Activated CD8-positive, alpha-beta memory T cell treated with anti-CD3 and anti-CD28 coated beads, Interleukin-2, amount 10 ng/mL, durations not matched to agents 7 days and 5 days (primary cell): Measurements from ENCODE around the gene RFC5. TPM values are rescaled to one million over a fixed set of nuclear protein-coding genes. Genes with fewer than 3 reads are reported as not detected.
A peak's percentile ranks its signal among the peaks of the same experiment; 100 is the strongest.

Source experiments
- ATAC-seq: fragments of 150-1000 bp; cut with Tn5 transposase; one replicate; pipeline ENCODE4 v1.10.0; 2021; ENCODE audit warnings: moderate library complexity
- CTCF ChIA-PET: fragments of 350-600 bp; sonication (Branson Sonifier 250); formaldehyde crosslinking; loops from one replicate; lab custom pipeline; 2021; ENCODE audit warnings: antibody characterized with exemption; lab: Charles Lee
- DNase-seq: peaks from one replicate; pipeline ENCODE4 v3.0.0-alpha.2; 2020
- H3K27ac Mint-ChIP-seq: one replicate; pipeline ENCODE4 v1.8.0; 2021; ENCODE audit warnings: mild to moderate bottlenecking, mixed read lengths
- H3K27me3 Mint-ChIP-seq: one replicate; pipeline ENCODE4 v1.8.0; 2021; ENCODE audit warnings: mixed read lengths
- H3K36me3 Mint-ChIP-seq: one replicate; pipeline ENCODE4 v1.8.0; 2021; ENCODE audit warnings: mild to moderate bottlenecking, mixed read lengths
- H3K4me1 Mint-ChIP-seq: one replicate; pipeline ENCODE4 v1.8.0; 2021; ENCODE audit warnings: mixed read lengths
- H3K4me3 Mint-ChIP-seq: one replicate; pipeline ENCODE4 v1.8.0; 2021; ENCODE audit warnings: mild to moderate bottlenecking, moderate library complexity, mixed read lengths
- H3K9me3 Mint-ChIP-seq: one replicate; pipeline ENCODE4 v1.8.0; 2022; ENCODE audit warnings: low read depth, mixed read lengths
- total RNA-seq, 2 experiments: library from RNA; stranded (reverse); gene quantifications; one replicate each; pipeline ENCODE4 v1.2.3, GENCODE V29; 2021

Gene RFC5
- total RNA-seq, 2 experiments from 2014 or later, result 55.4 to 55.7 TPM

DNA sequence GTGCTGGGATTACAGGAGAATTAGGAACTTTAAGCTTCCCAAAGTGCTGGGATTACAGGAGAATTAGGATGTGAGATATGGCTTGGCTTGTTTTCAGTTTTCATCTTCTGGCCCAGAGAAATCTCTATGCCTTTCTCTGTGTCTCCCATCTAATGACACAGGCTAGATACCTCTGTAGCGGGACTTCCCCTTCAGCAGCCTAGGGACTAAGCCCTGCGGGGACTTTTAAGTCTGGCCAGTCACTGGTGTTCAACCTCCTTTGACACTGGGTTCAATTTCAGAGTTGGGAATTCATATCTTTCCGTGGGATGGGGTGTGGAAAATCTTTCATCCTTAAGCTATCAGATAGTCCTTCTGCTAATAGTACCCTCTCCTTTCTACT, 6.2 kb downstream of the RFC5 start:
- DNase-seq (no peak), ATAC-seq (no peak)

DNA sequence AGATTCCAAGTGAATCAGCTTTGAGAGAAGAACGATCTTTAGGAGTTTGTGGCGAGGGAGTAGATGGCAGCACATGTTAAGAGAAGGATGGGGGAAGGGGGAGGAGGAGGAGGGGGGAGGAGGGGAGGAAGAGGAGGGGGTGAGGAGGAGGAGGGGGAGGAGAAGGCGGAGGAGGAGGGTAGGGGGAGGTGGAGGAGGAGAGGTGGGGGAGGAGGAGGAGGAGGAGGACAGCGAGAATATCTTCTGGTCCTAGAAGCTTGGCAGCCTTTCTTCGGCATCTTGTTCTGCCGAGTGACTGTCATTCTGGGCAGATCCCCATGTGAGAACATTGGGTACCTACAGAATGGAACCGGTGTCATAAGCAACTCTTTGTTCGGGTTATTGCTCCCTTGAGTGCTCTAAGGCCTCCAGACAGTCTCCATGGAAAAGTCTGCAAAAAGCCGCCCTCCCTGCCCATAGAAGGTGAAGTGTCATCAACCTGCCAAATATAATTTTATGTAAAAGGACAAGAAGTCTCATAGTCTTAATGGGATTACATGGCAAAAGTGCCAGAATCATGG, 6.9 kb downstream of the RFC5 start:
- Mint-ChIP-seq H3K4me1 (peaks cover 13% of the 10 kb centered on the region), H3K27me3 (no peaks in the 10 kb centered on the region), H3K4me3 (no peak overlapping the region), H3K9me3 (no peaks in the 10 kb centered on the region), H3K27ac (no peak overlapping the region), H3K36me3 (peaks cover 63% of the 10 kb centered on the region)
- CTCF ChIA-PET, result no interaction called here
- DNase-seq (no peak), ATAC-seq (no peak)

More for the DNA sequence above, 6.2 kb downstream of the RFC5 start:
- no peaks in the 10 kb centered on the region for H3K9me3 Mint-ChIP-seq
- peaks cover 59% of the 10 kb centered on the region for H3K36me3 Mint-ChIP-seq
- no peak overlapping the region for H3K27ac Mint-ChIP-seq
- CTCF ChIA-PET, result interaction anchor here (1.6 kb wide), 1 partner anchor 10 kb away, joined by 3 read pairs; no protein-coding TSS in a partner anchor
- no peak overlapping the region for H3K4me3 Mint-ChIP-seq
- H3K27me3 Mint-ChIP-seq, result no peaks in the 10 kb centered on the region
- H3K4me1 Mint-ChIP-seq, result peaks cover 19% of the 10 kb centered on the region

DNA sequence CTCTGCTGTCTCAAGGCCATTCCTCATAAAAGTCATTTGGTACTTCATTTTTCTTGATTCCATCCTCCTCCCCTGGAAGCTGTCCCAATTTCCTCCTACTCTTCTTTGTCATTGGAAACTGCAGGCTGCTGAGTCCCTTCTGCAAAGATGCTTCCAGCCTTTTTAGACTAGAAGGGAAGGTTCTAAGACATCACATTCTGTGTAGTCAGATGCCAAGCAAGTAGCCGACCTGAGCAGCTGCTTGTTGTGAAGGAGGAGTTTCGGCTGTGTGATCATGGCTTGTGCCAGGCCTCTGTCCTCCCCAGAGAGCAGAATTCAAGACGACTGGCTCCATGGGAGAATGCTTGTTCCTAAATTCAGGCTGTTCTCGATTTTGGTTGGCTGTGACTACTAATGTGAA, 8.7 kb downstream of the RFC5 start:
- Mint-ChIP-seq H3K36me3 (peaks cover 66% of the 10 kb centered on the region), H3K27ac (no peak overlapping the region), H3K27me3 (no peaks in the 10 kb centered on the region), H3K4me3 (no peak overlapping the region), H3K9me3 (no peaks in the 10 kb centered on the region), H3K4me1 (peaks cover 5% of the 10 kb centered on the region)
- no peak for DNase-seq
- ATAC-seq, result no peak
- CTCF ChIA-PET, result no interaction called here

DNA sequence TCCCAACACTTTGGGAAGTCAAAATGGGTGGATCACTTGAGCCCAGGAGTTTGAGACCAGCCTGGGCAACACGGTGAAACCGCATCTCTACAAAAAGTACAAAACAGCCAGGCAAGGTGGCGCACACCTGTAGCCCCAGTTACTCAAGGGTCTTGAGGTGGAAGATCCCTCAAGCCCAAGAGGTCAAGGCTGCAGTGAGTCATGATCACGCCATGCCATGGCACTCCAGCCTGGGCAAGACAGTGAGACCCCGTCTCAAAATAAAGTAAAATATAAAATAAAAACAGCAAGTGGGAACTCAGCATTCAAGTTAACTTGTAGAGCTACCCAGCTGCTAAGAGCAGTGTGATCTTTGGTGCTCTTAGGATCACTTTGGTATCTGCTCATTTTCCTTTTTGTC, 12.7 kb downstream of the RFC5 start:
- CTCF ChIA-PET, result interaction anchor here (0.6 kb wide), 1 partner anchor 69 kb away, joined by 3 read pairs; no protein-coding TSS in a partner anchor
- Mint-ChIP-seq H3K36me3 (peaks cover 69% of the 10 kb centered on the region), H3K27me3 (no peaks in the 10 kb centered on the region), H3K4me3 (no peak overlapping the region), H3K9me3 (no peaks in the 10 kb centered on the region), H3K4me1 (peaks cover 12% of the 10 kb centered on the region), H3K27ac (no peak overlapping the region)
- no peak for DNase-seq
- no peak for ATAC-seq

DNA sequence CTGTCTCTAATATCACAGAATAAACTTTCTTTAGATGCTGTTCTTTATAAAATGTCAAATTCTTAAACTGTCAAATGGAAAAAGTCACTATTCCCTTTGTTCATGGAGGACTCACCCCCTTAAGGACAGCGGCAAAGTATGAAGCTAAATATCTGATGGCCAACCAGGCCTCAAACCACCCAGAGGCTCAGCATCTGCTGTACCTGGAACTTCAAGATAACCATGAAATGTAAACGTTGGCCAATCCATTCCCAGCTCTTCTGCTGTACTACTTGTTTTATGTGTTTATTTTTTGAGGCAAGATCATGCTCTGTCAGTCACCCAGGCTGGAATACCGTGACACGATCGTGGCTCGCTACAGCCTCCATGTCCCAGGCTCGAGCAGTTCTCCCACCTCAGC, 15.7 kb downstream of the RFC5 start:
- Mint-ChIP-seq H3K27me3 (no peaks in the 10 kb centered on the region), H3K36me3 (peaks cover 75% of the 10 kb centered on the region), H3K4me1 (peaks cover 34% of the 10 kb centered on the region), H3K4me3 (no peak overlapping the region), H3K9me3 (no peaks in the 10 kb centered on the region), H3K27ac (peak overlapping the region; percentile 12)
- ATAC-seq (no peak), DNase-seq (no peak)
- CTCF ChIA-PET, result interaction anchor here (0.6 to 1.7 kb wide), 4 partner anchors 10 to 32 kb away, joined by 3 to 9 read pairs (median 4); partner anchors contain the start of gene RFC5

DNA sequence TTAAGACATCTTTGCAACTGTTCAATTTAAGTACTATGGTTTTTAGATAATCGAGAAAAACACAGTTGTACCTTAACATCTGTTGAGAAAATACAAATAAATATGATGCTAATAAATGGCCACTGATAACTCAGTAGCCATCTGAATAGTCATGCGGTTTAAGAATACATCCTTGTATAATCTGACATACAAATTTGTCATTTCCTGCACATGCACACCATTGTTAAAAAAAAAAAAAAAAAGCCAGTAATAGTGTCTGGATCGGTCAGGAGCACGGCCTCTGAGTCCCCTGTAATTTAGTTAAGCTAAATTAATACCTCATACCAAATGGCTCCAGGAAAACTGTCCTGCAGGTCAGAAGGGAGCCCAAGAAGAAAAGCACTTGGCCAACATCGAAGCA, 16.8 kb downstream of the RFC5 start:
- H3K4me3 Mint-ChIP-seq, result no peak overlapping the region
- CTCF ChIA-PET, result interaction anchor here (1.2 to 1.7 kb wide), 3 partner anchors 11 to 31 kb away, joined by 3 to 9 read pairs (median 5); no protein-coding TSS in a partner anchor
- H3K4me1 Mint-ChIP-seq, result peaks cover 36% of the 10 kb centered on the region
- H3K27me3 Mint-ChIP-seq, result no peaks in the 10 kb centered on the region
- peak overlapping the region; percentile 47 for H3K27ac Mint-ChIP-seq
- peaks cover 77% of the 10 kb centered on the region for H3K36me3 Mint-ChIP-seq
- H3K9me3 Mint-ChIP-seq, result no peaks in the 10 kb centered on the region
- no peak for DNase-seq
- no peak for ATAC-seq

DNA sequence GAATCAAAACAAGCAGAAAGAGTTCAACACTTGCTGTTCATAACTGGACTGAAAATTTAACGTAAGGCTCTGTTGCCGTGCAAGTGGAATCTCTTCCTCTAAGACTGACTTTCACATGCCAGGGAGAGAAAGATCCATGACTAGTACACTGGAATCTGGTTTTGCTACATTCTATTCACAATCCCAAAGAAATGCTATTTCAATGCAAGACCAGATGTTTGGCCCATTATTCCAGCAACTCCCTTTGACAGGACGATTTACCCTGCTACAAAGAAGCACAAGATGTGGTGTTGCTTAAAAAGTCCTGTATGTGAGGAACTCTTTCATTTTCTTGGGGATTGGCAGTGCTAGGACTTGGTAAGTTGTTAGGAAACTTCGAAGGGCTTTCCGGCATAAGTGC, 17.4 kb downstream of the RFC5 start:
- ATAC-seq (no peak), DNase-seq (no peak)
- CTCF ChIA-PET, result interaction anchor here (1.3 to 1.6 kb wide), 2 partner anchors 12 to 31 kb away, joined by 3 to 4 read pairs; no protein-coding TSS in a partner anchor
- Mint-ChIP-seq H3K4me3 (no peak overlapping the region), H3K27ac (peak overlapping the region; percentile 47), H3K4me1 (peaks cover 36% of the 10 kb centered on the region), H3K36me3 (peaks cover 76% of the 10 kb centered on the region), H3K9me3 (no peaks in the 10 kb centered on the region), H3K27me3 (no peaks in the 10 kb centered on the region)

DNA sequence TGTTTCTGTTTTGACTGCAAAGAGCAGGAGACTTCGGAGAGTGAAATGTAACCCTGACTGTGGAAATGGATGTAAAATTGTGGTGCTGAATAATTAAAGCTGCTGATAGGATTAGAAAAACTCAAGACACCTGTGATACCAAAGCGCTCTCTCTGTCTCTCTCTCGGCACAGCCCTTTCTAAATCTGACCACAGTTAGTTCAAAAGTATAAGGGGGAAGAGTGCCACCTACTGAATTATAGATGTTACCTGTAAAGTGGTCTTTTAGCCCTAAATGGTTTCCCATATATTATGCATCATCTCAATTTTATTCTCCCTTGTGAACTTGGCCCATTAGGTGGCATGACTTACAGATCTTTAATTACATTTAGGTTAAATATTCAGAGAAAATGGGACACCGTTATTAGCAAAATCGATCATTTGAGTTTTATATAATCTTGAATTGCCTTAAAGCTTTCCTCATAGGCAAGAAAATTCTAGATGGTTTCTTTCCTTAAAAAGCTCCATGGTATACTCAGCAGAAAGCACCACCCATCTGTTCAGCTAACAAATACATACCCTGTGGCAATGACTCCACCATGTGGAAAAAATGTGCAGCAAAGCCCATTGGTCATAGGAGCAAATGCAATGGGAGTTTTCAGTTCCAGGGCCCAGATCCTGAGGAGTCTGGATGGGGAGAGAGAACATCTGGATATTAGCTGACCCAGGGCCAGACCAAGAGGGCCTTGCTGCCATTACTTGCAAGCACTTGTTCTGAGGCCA, 18.1 kb downstream of the RFC5 start:
- ATAC-seq, result no peak
- no peaks in the 10 kb centered on the region for H3K9me3 Mint-ChIP-seq
- peak overlapping the region; percentile 62 for H3K27ac Mint-ChIP-seq
- H3K36me3 Mint-ChIP-seq, result peaks cover 74% of the 10 kb centered on the region
- no peaks in the 10 kb centered on the region for H3K27me3 Mint-ChIP-seq
- CTCF ChIA-PET, result interaction anchor here (0.9 to 1.5 kb wide), 4 partner anchors 22 to 177 kb away, joined by 3 to 5 read pairs (median 4); no protein-coding TSS in a partner anchor
- peaks cover 36% of the 10 kb centered on the region for H3K4me1 Mint-ChIP-seq
- H3K4me3 Mint-ChIP-seq, result no peak overlapping the region
- DNase-seq, result no peak

DNA sequence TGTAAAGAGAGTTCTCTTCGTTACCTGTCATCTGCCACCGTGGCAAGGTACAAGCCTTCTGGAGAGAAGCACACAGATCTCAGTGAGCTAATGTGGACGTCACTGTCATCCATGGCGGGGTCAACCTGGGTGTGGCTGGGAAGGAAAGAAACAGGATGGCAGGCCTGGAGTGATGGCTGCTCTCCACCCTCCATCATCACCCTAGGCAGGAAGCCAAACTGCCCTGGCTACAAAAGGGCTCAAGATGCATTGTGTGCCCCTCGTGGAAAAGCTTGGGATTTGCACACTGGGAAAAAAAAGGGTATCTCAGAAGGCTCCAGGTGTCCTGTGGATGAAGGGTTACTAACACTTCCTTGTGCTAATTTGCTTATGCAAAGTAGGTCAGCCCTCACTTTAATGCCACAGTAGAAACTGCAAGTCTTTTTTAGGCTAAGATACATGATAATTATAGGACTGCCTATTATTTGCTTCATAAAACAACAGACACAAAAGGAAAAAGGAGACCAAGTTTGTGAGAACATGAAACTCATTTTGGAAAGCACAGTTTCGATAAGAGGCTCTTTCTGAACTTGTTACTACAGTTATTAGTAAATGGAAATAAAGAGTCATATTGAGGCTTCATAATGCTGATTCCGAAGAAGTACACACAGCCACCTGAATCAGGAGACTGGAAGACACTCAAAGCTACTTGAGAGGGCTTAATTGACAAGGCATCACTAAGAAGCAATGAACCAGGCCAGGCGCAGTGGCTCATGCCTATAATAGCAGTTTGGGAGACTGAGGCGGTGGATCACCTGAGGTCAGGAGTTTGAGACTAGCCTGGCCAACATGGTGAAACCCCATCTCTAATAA, 18.9 kb downstream of the RFC5 start:
- H3K9me3 Mint-ChIP-seq, result no peaks in the 10 kb centered on the region
- peaks cover 36% of the 10 kb centered on the region for H3K4me1 Mint-ChIP-seq
- peaks cover 69% of the 10 kb centered on the region for H3K36me3 Mint-ChIP-seq
- peak; percentile 68 for ATAC-seq
- H3K27me3 Mint-ChIP-seq, result no peaks in the 10 kb centered on the region
- CTCF ChIA-PET, result interaction anchor here (0.9 to 1.5 kb wide), 7 partner anchors 20 to 178 kb away, joined by 3 to 5 read pairs (median 4); no protein-coding TSS in a partner anchor
- no peak for DNase-seq
- no peak overlapping the region for H3K4me3 Mint-ChIP-seq
- peak overlapping the region; percentile 62 for H3K27ac Mint-ChIP-seq

DNA sequence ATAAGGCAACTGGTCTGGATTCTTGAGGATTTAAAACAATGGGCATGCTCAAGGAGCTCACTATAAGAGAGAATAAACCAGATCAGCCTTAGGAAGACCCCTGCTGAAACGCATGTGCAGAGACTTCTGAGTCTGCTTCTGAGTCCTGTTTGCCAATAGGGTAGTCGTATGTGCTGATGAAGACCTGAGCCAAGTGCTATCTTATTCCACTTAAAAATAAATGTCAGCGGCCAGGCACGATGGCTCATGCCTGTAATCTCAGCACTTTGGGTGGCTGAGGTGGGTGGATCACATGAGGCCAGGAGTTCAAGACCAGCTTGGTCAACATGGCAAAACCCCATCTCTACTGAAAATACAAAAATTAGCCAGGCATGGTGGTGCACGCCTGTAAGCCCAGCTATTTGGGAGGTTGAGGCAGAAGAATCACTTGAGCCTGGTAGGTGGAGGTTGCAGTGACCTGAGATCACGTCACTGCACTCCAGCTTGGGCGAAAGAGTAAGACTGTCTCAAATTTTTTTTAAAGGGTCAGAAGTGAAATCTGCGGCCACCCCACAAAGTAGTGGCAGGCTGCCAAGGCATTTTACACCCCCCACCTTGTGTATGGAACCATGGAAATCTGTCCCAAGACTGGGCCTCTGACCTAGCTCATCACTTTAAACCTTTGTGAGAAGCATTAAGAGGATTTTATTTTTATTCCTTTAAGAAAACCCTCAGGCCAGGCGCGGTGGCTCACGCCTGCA, 20.3 kb downstream of the RFC5 start:
- H3K4me1 Mint-ChIP-seq, result peaks cover 36% of the 10 kb centered on the region
- no peak for ATAC-seq
- H3K36me3 Mint-ChIP-seq, result peaks cover 67% of the 10 kb centered on the region
- H3K4me3 Mint-ChIP-seq, result no peak overlapping the region
- no peaks in the 10 kb centered on the region for H3K9me3 Mint-ChIP-seq
- no peaks in the 10 kb centered on the region for H3K27me3 Mint-ChIP-seq
- no peak overlapping the region for H3K27ac Mint-ChIP-seq
- CTCF ChIA-PET, result interaction anchor here (1.2 to 1.4 kb wide), 3 partner anchors 18 to 180 kb away, joined by 3 to 5 read pairs (median 4); no protein-coding TSS in a partner anchor
- no peak for DNase-seq

DNA sequence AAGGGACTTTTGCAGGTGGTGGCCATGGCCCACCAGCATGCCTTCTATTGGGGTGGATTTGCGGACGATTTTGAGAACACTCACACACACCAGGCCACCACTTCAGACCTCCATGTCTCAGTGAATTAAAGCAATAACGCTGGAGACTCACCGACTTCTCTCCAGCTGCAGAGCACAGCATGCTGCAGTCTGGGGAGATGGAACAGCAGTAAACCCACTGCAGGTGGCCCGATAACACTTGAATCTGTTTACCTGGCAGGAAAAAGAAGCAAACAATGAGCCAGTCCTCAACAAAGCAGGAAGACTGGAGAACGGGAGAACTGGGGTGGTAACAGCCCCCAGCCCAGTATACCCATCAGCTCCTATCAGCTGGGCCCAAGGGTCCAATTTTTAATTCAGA, 21.6 kb downstream of the RFC5 start:
- no peaks in the 10 kb centered on the region for H3K9me3 Mint-ChIP-seq
- no peak overlapping the region for H3K4me3 Mint-ChIP-seq
- ATAC-seq, result no peak
- peaks cover 34% of the 10 kb centered on the region for H3K4me1 Mint-ChIP-seq
- peaks cover 73% of the 10 kb centered on the region for H3K36me3 Mint-ChIP-seq
- DNase-seq, result no peak
- CTCF ChIA-PET, result interaction anchor here (1.1 kb wide), 1 partner anchor 17 kb away, joined by 3 read pairs; no protein-coding TSS in a partner anchor
- no peak overlapping the region for H3K27ac Mint-ChIP-seq
- no peaks in the 10 kb centered on the region for H3K27me3 Mint-ChIP-seq

DNA sequence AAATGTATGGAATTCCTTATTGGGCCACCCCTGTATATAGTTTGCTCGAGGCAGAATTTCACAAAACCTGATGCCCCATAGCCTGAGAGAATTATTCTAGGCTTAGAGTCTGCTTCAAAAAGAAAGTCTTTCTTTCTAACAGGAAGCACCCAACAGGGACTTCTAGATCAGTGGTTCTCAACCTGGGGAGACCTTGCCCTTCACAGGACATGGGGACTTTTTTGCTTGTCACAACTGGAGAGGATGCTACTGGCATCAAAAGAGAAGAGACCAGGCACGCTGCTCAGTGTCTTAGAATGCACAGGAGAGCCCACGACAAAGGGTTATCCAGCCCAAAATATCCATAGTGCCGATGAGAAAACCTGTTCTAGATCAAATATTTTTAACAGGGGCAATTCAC, 25.6 kb downstream of the RFC5 start:
- no peak for ATAC-seq
- no peak overlapping the region for H3K27ac Mint-ChIP-seq
- no peaks in the 10 kb centered on the region for H3K9me3 Mint-ChIP-seq
- no peak overlapping the region for H3K4me3 Mint-ChIP-seq
- peaks cover 19% of the 10 kb centered on the region for H3K4me1 Mint-ChIP-seq
- DNase-seq, result no peak
- no peaks in the 10 kb centered on the region for H3K27me3 Mint-ChIP-seq
- CTCF ChIA-PET, result no interaction called here
- peaks cover 58% of the 10 kb centered on the region for H3K36me3 Mint-ChIP-seq
